Motor neuron (in vitro differentiated cells): ENCODE data around the gene FMO2. TPM values are rescaled to one million over a fixed set of nuclear protein-coding genes. Genes with fewer than 3 reads are reported as not detected.

Experiments
- ATAC-seq, 8 experiments: fragments of 200-7000 bp; cut with Tn5 transposase; replicated peaks in 6 of 8; 2 replicates each; pipeline ENCODE4 v1.8.0; 2021; ENCODE audit warnings: mild to moderate bottlenecking in 8 of 8, moderate library complexity in 8 of 8
- H3K27ac ChIP-seq, 2 donors: fragments of 250-450 bp; sonication (Bioruptor Pico); 2 replicates each; pipeline ENCODE4 v1.9.0; 2021; ENCODE audit warnings: antibody characterized with exemption in 2 of 2, mild to moderate bottlenecking in 2 of 2, moderate library complexity in 1 of 2
- H3K4me1 ChIP-seq, 2 donors: fragments of 250-450 bp; sonication (Bioruptor Pico); replicated peaks in 1 of 2; 2 replicates each; pipeline ENCODE4 v1.6.1; 2021; ENCODE audit warnings: antibody characterized with exemption in 2 of 2, mild to moderate bottlenecking in 2 of 2, moderate library complexity in 1 of 2
- H3K4me3 ChIP-seq, 5 donors: fragments of 250-450 bp; sonication (Bioruptor Pico); 2 replicates each; pipeline ENCODE4 v1.9.0; 2021; ENCODE audit warnings: antibody characterized with exemption in 5 of 5, mild to moderate bottlenecking in 5 of 5, moderate library complexity in 4 of 5
- WGBS, 10 experiments: fragments of 450-650 bp; shearing (Covaris generic); methylation state at CpG; one replicate each; pipeline ENCODE4 v1.0.0; 2022; 5-methylcytosine and 5-hydroxymethylcytosine counted together
- in situ Hi-C, 9 experiments: fragments of 400-800 bp; cut with MboI; loops; one replicate each; pipeline ENCODE4 v1.15.0; 2021; ENCODE audit warnings: low sequenced_read_pairs in 9 of 9, low pct_unique_long_range_greater_than_20kb in 2 of 9; ENCODE audit not compliant: unreplicated experiment in 9 of 9
- total RNA-seq, 8 experiments: library from RNA; unstranded; fragments of 300-600 nt; gene quantifications; 2 replicates each; pipeline versions ENCODE4 v1.2.3 to v1.2.4, GENCODE V29; 2022

Gene FMO2
- total RNA-seq, 8 experiments from 2014 or later: 0.55 to 8.9 (median 1.2) TPM; not detected in 2

- H3K4me1 ChIP-seq: no peaks in the 10 kb centered on the region
- WGBS, 10 experiments: 41 to 85% (median 60%) methylated on average over 3 to 11 of the region's 11 CpGs
- peak in 3 of 8 experiments; percentile 73 to 94 (median 91) for ATAC-seq
- H3K4me3 ChIP-seq: no peak overlapping the region
- in situ Hi-C loops: loop anchor here in 1 of 9 experiments (5.0 kb wide), 1 partner anchor 106 kb away; no protein-coding TSS in a partner anchor
- no peak overlapping the region for H3K27ac ChIP-seq
These were observed 3.5 kb downstream of the FMO2 start for GRCh38 chr1:171188388-171189266.

DNA sequence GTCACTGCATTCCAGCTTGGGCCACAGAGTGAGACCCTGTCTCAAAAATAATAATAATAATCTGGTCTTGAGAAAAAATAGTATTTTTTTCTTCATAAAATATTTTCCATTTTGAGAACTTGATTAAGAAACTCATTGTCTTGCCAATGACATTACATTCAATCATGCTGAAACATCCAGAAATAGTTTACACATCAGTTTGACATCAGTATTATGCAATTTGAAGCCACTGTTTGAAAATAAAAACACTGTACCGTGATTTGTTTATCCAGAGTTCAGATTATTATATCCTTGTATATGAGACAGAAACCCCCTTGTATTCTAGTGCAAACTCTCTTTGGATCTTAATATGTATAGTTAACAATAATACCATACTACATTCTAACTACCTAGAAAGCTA lies 6.9 kb downstream of the FMO2 start:
- in situ Hi-C loops: no loop called here
- WGBS, 10 experiments: 14 to 100% (median 86%) methylated on average over 1 of the region's 1 CpG; no CpG with 5 or more reads in 3 of the 10 experiments
- Histone ChIP-seq H3K4me3 (no peak overlapping the region), H3K4me1 (peaks cover 0 to 3% of the 10 kb centered on the region in 2 donors), H3K27ac (no peak overlapping the region)
- no peak for ATAC-seq

- Histone ChIP-seq H3K4me3 (no peak overlapping the region), H3K4me1 (peaks cover 0 to 3% of the 10 kb centered on the region in 2 donors), H3K27ac (no peak overlapping the region)
- peak in 6 of 8 experiments; percentile 53 to 82 (median 68) for ATAC-seq
- 35 to 100% (median 91%) methylated on average over 1 to 3 of the region's 3 CpGs; no CpG with 5 or more reads in 2 of the 10 experiments for WGBS, 10 experiments
- in situ Hi-C loops: no loop called here
These were observed 10.7 kb downstream of the FMO2 start for GRCh38 chr1:171195767-171196166.

DNA sequence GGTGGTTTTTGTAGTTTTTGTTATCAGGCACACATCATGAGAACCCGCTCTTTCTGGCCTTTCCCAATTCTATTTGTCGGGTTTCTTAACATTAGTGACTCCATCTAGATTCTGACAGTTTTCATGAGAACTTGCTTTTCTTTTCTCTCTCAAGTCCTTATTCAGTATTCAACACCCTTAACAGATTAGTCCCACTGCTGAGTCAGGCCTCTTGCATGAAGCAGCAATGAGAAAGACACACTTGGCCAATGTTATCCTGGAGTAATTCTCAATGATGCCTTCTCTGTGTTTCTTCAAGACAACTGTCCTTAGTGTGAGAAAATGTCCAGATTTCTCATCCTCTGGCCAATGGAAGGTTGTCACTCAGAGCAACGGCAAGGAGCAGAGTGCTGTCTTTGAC lies 11.3 kb downstream of the FMO2 start:
- no peak overlapping the region for H3K27ac ChIP-seq
- peaks cover 0 to 3% of the 10 kb centered on the region in 2 donors for H3K4me1 ChIP-seq
- peak in 2 of 8 experiments; percentile 40 to 45 for ATAC-seq
- in situ Hi-C loops: no loop called here
- H3K4me3 ChIP-seq: no peak overlapping the region
- 50 to 100% (median 91%) methylated on average over 1 to 3 of the region's 3 CpGs; no CpG with 5 or more reads in 2 of the 10 experiments for WGBS, 10 experiments

- in situ Hi-C loops: no loop called here
- no peak for ATAC-seq
- H3K4me1 ChIP-seq: peaks cover 0 to 3% of the 10 kb centered on the region in 2 donors
- no peak overlapping the region for H3K27ac ChIP-seq
- H3K4me3 ChIP-seq: no peak overlapping the region
- WGBS, 10 experiments: 44 to 100% (median 90%) methylated on average over 1 to 3 of the region's 3 CpGs
These were observed 13.0 kb downstream of the FMO2 start for GRCh38 chr1:171198081-171198480.

- no peak overlapping the region for H3K27ac ChIP-seq
- in situ Hi-C loops: no loop called here
- H3K4me3 ChIP-seq: no peak overlapping the region
- 63 to 94% (median 76%) methylated on average over 2 to 5 of the region's 5 CpGs for WGBS, 10 experiments
- ATAC-seq: no peak
- H3K4me1 ChIP-seq: no peaks in the 10 kb centered on the region
These were observed 19.2 kb downstream of the FMO2 start for GRCh38 chr1:171204296-171204695.

GRCh38 chr1:171206204-171206977 lies 21.3 kb downstream of the FMO2 start:
- Histone ChIP-seq H3K4me1 (no peaks in the 10 kb centered on the region), H3K4me3 (no peak overlapping the region), H3K27ac (no peak overlapping the region)
- 3 to 80% (median 56%) methylated on average over 1 to 3 of the region's 3 CpGs for WGBS, 10 experiments
- in situ Hi-C loops: no loop called here
- peak in 3 of 8 experiments; percentile 63 to 91 (median 75) for ATAC-seq

GRCh38 chr1:171206978-171207355 lies 21.9 kb downstream of the FMO2 start:
- no peak overlapping the region for H3K4me3 ChIP-seq
- no peaks in the 10 kb centered on the region for H3K4me1 ChIP-seq
- in situ Hi-C loops: no loop called here
- H3K27ac ChIP-seq: no peak overlapping the region
- WGBS, 10 experiments: 60 to 100% (median 88%) methylated on average over 1 of the region's 1 CpG; no CpG with 5 or more reads in 4 of the 10 experiments
- ATAC-seq: peak in 1 of 8 experiments; percentile 17

- no peaks in the 10 kb centered on the region for H3K4me1 ChIP-seq
- in situ Hi-C loops: no loop called here
- 41 to 100% (median 92%) methylated on average over 1 to 2 of the region's 2 CpGs; no CpG with 5 or more reads in 1 of the 10 experiments for WGBS, 10 experiments
These were observed 22.3 kb downstream of the FMO2 start for GRCh38 chr1:171207377-171207776.

GRCh38 chr1:171210355-171210754 lies 25.3 kb downstream of the FMO2 start:
- ATAC-seq: no peak

More at GRCh38 chr1:171207377-171207776, 22.3 kb downstream of the FMO2 start:
- no peak for ATAC-seq
- Histone ChIP-seq H3K27ac (no peak overlapping the region), H3K4me3 (no peak overlapping the region)

GRCh38 chr1:171212607-171213351 lies 27.7 kb downstream of the FMO2 start:
- no peaks in the 10 kb centered on the region for H3K4me1 ChIP-seq
- ATAC-seq: no peak
- in situ Hi-C loops: no loop called here
- H3K27ac ChIP-seq: no peak overlapping the region
- WGBS, 10 experiments: 20 to 100% (median 81%) methylated on average over 1 to 3 of the region's 3 CpGs
- H3K4me3 ChIP-seq: no peak overlapping the region

More at GRCh38 chr1:171210355-171210754, 25.3 kb downstream of the FMO2 start:
- Histone ChIP-seq H3K4me3 (no peak overlapping the region), H3K4me1 (no peaks in the 10 kb centered on the region), H3K27ac (no peak overlapping the region)
- in situ Hi-C loops: no loop called here
- 42 to 100% (median 64%) methylated on average over 1 of the region's 1 CpG; no CpG with 5 or more reads in 6 of the 10 experiments for WGBS, 10 experiments

DNA sequence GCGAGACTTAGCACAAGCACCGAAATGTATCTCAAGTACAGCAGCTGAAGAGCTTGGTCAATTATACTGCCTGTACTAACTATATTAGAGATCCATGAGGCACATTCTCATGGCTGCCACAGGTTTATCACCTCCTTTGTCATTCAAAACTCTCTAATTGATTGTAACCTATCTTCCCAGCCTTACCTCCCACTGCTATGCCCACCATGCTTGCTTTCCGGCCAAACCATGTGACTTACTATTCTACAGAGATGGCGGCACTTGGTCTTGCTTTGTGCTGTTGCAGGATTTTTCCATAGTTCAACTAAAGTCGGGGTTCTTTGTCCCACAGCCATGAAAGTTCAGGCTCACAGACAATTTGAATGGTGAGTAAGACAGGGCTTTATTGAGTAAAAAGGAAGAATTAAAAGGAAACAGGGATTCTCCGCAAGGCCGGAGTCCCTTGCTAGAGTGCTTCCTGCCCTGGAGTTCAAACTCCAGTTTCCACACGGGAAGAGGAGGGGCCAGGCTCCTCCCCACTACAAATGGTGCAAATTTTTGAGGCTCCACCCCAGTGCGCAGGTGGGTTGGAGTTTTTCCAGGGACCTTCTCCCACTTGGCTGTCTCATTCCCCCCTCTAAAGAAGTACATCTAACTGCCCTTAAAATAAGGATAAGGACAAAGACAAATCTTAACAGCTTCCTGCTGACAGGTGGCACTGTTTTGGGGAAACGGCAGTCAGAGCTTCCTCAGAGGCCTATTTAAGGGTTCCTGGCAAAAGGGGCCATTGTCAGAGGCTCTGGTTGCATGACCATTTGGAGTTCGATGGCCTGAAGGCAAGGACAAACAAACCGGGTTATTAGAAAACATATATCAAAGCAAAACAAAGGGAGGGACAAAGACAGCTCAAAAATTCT lies 28.7 kb downstream of the FMO2 start:
- no peak overlapping the region for H3K27ac ChIP-seq
- no peak for ATAC-seq
- H3K4me3 ChIP-seq: no peak overlapping the region
- in situ Hi-C loops: no loop called here
- 42 to 90% (median 68%) methylated on average over 2 to 12 of the region's 12 CpGs; no CpG with 5 or more reads in 1 of the 10 experiments for WGBS, 10 experiments
- no peaks in the 10 kb centered on the region for H3K4me1 ChIP-seq
